Measurements from ENCODE around the gene UMAD1. TPM values are rescaled to one million over a fixed set of nuclear protein-coding genes. Genes with fewer than 3 reads are reported as not detected.

The UMAD1 gene
- total RNA-seq, 4 donors from 2014 or later, result 6.1 to 11.2 (median 9.3) TPM

DNA sequence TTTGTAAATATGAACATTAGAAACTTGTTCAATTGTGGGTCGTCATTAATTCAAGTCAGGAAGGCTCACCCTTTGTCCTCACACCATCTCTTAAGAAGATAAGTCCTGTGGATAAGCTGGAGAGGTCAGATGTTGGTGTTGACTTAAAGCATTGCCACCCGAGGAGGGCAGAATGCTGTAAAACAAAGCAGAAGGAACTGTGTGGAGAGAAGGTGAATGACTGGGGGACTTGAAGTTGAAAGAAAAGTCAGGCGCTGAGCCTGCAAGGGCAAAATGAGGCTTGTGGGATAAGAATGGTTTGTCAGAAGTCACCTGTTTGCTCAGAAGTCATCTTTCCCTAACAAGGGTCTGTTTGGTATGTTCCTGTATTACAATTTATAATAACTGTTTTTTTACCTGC lies 68.7 kb downstream of the UMAD1 start:
- H3K27ac ChIP-seq (replicated peaks in 1 of 4), result no peak overlapping the region
- H3K36me3 ChIP-seq, result no peaks in the 10 kb centered on the region
- H3K27me3 ChIP-seq, result no peaks in the 10 kb centered on the region
- H3K9me3 ChIP-seq, result no peaks in the 10 kb centered on the region
- no peak for TF ChIP-seq POLR2A (IDR thresholded peaks at IDR 0.05; ENCODE audit: low read depth)
- no peak for TF ChIP-seq EP300 (IDR thresholded peaks at IDR 0.05)
- TF ChIP-seq, protein P1, sequence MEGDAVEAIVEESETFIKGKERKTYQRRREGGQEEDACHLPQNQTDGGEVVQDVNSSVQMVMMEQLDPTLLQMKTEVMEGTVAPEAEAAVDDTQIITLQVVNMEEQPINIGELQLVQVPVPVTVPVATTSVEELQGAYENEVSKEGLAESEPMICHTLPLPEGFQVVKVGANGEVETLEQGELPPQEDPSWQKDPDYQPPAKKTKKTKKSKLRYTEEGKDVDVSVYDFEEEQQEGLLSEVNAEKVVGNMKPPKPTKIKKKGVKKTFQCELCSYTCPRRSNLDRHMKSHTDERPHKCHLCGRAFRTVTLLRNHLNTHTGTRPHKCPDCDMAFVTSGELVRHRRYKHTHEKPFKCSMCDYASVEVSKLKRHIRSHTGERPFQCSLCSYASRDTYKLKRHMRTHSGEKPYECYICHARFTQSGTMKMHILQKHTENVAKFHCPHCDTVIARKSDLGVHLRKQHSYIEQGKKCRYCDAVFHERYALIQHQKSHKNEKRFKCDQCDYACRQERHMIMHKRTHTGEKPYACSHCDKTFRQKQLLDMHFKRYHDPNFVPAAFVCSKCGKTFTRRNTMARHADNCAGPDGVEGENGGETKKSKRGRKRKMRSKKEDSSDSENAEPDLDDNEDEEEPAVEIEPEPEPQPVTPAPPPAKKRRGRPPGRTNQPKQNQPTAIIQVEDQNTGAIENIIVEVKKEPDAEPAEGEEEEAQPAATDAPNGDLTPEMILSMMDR (IDR thresholded peaks at IDR 0.05), result no peak
- no peak for TF ChIP-seq POLR2AphosphoS5 (IDR thresholded peaks at IDR 0.05)
- intact Hi-C loops (cut with DNase I), result no loop called here
- peaks cover 12 to 27% (median 19%) of the 10 kb centered on the region in 4 donors for H3K4me1 ChIP-seq
- no peak overlapping the region for H3K4me3 ChIP-seq
- no peak for DNase-seq (ENCODE audit: extremely low spot score)
- 82% methylated on average over 3 of the region's 3 CpGs for WGBS

DNA sequence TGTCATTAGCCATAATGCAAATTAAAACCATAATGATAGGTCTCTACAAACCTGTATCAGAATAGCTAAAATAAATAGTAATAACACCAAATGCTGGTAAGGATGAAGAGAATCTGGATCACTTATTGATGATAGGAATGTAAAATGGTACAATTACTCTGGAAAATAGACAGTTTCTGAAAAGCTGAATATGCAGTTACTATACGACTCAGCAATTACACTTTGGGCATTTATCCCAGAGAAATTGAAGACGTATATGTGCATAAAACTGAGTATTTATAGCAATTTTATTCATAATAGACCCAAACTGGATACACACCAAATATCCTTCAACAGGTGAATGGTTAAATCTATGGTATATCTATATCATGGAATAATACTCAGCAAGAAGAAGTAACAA lies 69.9 kb downstream of the UMAD1 start:
- DNase-seq (ENCODE audit: extremely low spot score), result no peak
- Histone ChIP-seq H3K4me3 (no peak overlapping the region), H3K4me1 (peaks cover 6 to 18% (median 15%) of the 10 kb centered on the region in 4 donors), H3K27ac (replicated peaks in 1 of 4) (no peak overlapping the region), H3K27me3 (no peaks in the 10 kb centered on the region), H3K36me3 (no peaks in the 10 kb centered on the region), H3K9me3 (no peaks in the 10 kb centered on the region)
- intact Hi-C loops (cut with DNase I), result no loop called here
- TF ChIP-seq POLR2A (IDR thresholded peaks at IDR 0.05; ENCODE audit: low read depth) (no peak), EP300 (IDR thresholded peaks at IDR 0.05) (no peak), POLR2AphosphoS5 (IDR thresholded peaks at IDR 0.05) (no peak)
- TF ChIP-seq, protein P1 (IDR thresholded peaks at IDR 0.05), result no peak
- WGBS, result 87% methylated on average over 2 of the region's 2 CpGs

DNA sequence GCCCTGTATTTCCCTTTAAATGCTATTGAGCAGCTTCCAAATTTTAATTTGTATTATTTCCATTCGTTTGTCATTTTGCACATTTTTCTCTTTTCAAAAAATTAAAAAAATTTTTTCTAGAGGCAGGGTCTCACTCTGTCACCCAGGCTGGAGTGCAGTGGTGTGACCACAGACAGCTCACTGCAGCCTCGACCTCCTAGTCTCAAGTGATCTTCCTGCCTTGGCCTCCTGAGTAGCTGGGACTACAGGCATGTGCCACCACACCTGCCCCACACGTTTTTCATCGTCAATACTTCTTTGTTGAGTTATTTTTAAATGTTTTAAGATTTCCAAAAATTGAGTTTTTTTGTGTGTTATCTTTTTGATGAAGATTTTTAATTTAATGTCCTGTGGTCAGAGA lies 73.2 kb downstream of the UMAD1 start:
- Histone ChIP-seq H3K36me3 (no peaks in the 10 kb centered on the region), H3K4me1 (peaks cover 0 to under 1% (median 0%) of the 10 kb centered on the region in 4 donors), H3K9me3 (no peaks in the 10 kb centered on the region), H3K4me3 (no peak overlapping the region), H3K27me3 (no peaks in the 10 kb centered on the region), H3K27ac (replicated peaks in 1 of 4) (no peak overlapping the region)
- no peak for DNase-seq (ENCODE audit: extremely low spot score)
- TF ChIP-seq EP300 (IDR thresholded peaks at IDR 0.05) (no peak), POLR2AphosphoS5 (IDR thresholded peaks at IDR 0.05) (no peak)
- WGBS, result 86% methylated on average over 4 of the region's 4 CpGs
- intact Hi-C loops (cut with DNase I), result no loop called here

DNA sequence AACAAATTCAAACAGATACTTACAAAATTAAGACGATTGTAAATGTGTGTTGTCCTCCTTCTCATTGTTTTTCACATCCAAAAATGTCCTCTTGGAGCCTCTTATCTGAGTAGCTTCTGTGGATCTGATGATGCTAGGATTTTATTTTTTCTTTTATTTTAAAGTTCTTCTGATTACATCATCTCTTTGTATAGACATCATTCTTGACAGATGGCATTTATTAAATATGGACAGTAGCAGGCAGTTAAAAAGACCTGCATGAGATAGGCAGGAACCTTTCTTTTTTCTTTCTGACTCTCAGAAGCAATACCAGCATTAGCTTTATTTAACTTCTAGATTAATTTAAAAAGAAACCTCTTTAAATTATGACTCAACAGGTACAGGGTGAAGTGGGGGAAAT lies 77.9 kb downstream of the UMAD1 start, which contains the start of gene RPA3:
RPA3 (minus strand) TSS at position 116 of the 400 bp plus-strand sequence. CDS start 78,189 bp downstream, outside the sequence.
- Histone ChIP-seq H3K27ac (replicated peaks in 1 of 4) (no peak within 1 kb of the TSS), H3K9me3 (no peaks in the 10 kb centered on the region), H3K4me3 (no peak within 1 kb of the TSS), H3K4me1 (peaks cover 0 to 10% (median 4%) of the 10 kb centered on the region in 4 donors), H3K36me3 (no peaks in the 10 kb centered on the region), H3K27me3 (no peaks in the 10 kb centered on the region)
- 69% methylated on average over 1 of the region's 1 CpG for WGBS
- intact Hi-C loops (cut with DNase I), result no loop called here
- TF ChIP-seq POLR2A (IDR thresholded peaks at IDR 0.05; ENCODE audit: low read depth) (no peak), EP300 (IDR thresholded peaks at IDR 0.05) (no peak), POLR2AphosphoS5 (IDR thresholded peaks at IDR 0.05) (no peak)
- TF ChIP-seq, protein P1 (IDR thresholded peaks at IDR 0.05), result no peak
- DNase-seq (ENCODE audit: extremely low spot score), result no peak

DNA sequence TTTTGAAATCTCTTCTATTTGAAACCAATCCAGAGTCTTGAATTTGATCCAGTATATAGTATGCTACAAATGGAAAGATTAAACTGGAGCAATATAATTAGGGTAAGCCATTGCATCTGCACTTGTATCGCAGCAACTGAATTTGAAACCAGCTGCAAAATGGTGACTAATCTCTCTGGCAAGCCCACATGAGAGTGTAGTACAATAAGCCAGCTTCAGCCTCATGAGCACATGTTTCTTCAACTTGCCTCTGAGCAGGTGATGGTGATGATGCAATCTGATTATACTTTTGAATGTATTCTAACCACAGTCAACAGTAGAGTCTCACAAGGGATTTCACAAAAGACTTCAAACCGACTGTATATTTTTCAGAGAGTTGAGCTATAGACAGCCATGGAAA lies 78.7 kb downstream of the UMAD1 start:
- DNase-seq (ENCODE audit: extremely low spot score), result no peak
- 63% methylated on average over 2 of the region's 2 CpGs for WGBS
- Histone ChIP-seq H3K27me3 (no peaks in the 10 kb centered on the region), H3K36me3 (no peaks in the 10 kb centered on the region), H3K9me3 (no peaks in the 10 kb centered on the region), H3K4me3 (no peak overlapping the region), H3K27ac (replicated peaks in 1 of 4) (no peak overlapping the region), H3K4me1 (peaks cover 0 to 10% (median 4%) of the 10 kb centered on the region in 4 donors)
- TF ChIP-seq POLR2AphosphoS5 (IDR thresholded peaks at IDR 0.05), result peak in 1 of 2 donors; percentile 11
- TF ChIP-seq POLR2A (IDR thresholded peaks at IDR 0.05; ENCODE audit: low read depth), result no peak
- intact Hi-C loops (cut with DNase I), result no loop called here

DNA sequence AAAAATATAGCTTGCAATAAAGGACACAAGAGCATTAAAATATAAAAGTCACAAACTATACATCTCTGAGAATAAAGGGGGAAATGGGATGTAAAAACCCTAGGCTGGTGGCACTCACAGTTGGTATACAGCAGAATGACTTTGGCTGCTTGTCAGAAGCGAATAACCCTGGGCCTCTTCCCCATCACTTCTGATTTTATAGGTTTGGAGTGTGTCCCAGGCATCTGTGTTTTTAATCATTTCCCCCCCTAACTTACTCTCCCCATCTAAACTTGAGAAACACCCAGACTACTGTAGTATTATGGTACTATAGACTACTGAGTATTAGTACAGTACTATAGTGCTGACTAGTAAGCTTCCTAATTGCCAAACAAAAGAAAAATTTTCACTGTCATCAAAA lies 79.6 kb downstream of the UMAD1 start:
- Histone ChIP-seq H3K27me3 (no peaks in the 10 kb centered on the region), H3K4me1 (peaks cover 0 to 13% (median 4%) of the 10 kb centered on the region in 4 donors), H3K27ac (replicated peaks in 1 of 4) (no peak overlapping the region), H3K9me3 (no peaks in the 10 kb centered on the region), H3K36me3 (no peaks in the 10 kb centered on the region), H3K4me3 (no peak overlapping the region)
- intact Hi-C loops (cut with DNase I), result no loop called here
- no peak for DNase-seq (ENCODE audit: extremely low spot score)
- TF ChIP-seq POLR2AphosphoS5 (IDR thresholded peaks at IDR 0.05) (no peak), POLR2A (IDR thresholded peaks at IDR 0.05; ENCODE audit: low read depth) (no peak), EP300 (IDR thresholded peaks at IDR 0.05) (no peak)
- TF ChIP-seq, protein P1 (IDR thresholded peaks at IDR 0.05), result no peak
- 100% methylated on average over 1 of the region's 1 CpG for WGBS
